ENCODE data around the gene RHO.

GRCh38 chr3:129514563-129514962 is 13.9 kb upstream of the RHO start:
- no peak for TF ChIP-seq KAT7 (CRISPR knock-in tag; IDR thresholded peaks at IDR 0.05; ENCODE audit: borderline replicate concordance)
- TF ChIP-seq, protein P1, sequence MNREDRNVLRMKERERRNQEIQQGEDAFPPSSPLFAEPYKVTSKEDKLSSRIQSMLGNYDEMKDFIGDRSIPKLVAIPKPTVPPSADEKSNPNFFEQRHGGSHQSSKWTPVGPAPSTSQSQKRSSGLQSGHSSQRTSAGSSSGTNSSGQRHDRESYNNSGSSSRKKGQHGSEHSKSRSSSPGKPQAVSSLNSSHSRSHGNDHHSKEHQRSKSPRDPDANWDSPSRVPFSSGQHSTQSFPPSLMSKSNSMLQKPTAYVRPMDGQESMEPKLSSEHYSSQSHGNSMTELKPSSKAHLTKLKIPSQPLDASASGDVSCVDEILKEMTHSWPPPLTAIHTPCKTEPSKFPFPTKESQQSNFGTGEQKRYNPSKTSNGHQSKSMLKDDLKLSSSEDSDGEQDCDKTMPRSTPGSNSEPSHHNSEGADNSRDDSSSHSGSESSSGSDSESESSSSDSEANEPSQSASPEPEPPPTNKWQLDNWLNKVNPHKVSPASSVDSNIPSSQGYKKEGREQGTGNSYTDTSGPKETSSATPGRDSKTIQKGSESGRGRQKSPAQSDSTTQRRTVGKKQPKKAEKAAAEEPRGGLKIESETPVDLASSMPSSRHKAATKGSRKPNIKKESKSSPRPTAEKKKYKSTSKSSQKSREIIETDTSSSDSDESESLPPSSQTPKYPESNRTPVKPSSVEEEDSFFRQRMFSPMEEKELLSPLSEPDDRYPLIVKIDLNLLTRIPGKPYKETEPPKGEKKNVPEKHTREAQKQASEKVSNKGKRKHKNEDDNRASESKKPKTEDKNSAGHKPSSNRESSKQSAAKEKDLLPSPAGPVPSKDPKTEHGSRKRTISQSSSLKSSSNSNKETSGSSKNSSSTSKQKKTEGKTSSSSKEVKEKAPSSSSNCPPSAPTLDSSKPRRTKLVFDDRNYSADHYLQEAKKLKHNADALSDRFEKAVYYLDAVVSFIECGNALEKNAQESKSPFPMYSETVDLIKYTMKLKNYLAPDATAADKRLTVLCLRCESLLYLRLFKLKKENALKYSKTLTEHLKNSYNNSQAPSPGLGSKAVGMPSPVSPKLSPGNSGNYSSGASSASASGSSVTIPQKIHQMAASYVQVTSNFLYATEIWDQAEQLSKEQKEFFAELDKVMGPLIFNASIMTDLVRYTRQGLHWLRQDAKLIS (CRISPR knock-in tag; IDR thresholded peaks at IDR 0.05; ENCODE audit: borderline replicate concordance): no peak
- TF ChIP-seq FOXP1 (CRISPR knock-in tag; IDR thresholded peaks at IDR 0.05; ENCODE audit: borderline replicate concordance): no peak
- TF ChIP-seq FOXJ3 (CRISPR knock-in tag; IDR thresholded peaks at IDR 0.05; ENCODE audit: borderline replicate concordance): no peak
- TF ChIP-seq NFE2L1 (CRISPR knock-in tag; IDR thresholded peaks at IDR 0.05): no peak
- TF ChIP-seq NR1H2 (CRISPR knock-in tag; IDR thresholded peaks at IDR 0.05): no peak

All from WTC11 (cell line).